Osteocyte (in vitro differentiated cells): ENCODE results near the gene BCAR3. TPM values are rescaled to one million over a fixed set of nuclear protein-coding genes. Genes with fewer than 3 reads are reported as not detected.
A peak's percentile ranks its signal among the peaks of the same experiment; 100 is the strongest.

Source experiments
- DNase-seq: peaks from one replicate; pipeline ENCODE4 v3.0.0; 2021; ENCODE audit warnings: mixed read lengths; ENCODE audit not compliant: unreplicated experiment; ENCODE audit errors: extremely low spot score
- H3K27ac Mint-ChIP-seq: one replicate; pipeline ENCODE4 v1.8.0; 2021; ENCODE audit warnings: mild to moderate bottlenecking, mixed read lengths; ENCODE audit not compliant: unreplicated experiment
- H3K27me3 Mint-ChIP-seq: one replicate; pipeline ENCODE4 v1.8.0; 2021; ENCODE audit warnings: mixed read lengths; ENCODE audit not compliant: unreplicated experiment
- H3K36me3 Mint-ChIP-seq: one replicate; pipeline ENCODE4 v1.8.0; 2021; ENCODE audit warnings: mixed read lengths; ENCODE audit not compliant: unreplicated experiment
- H3K4me1 Mint-ChIP-seq: one replicate; pipeline ENCODE4 v1.8.0; 2021; ENCODE audit warnings: mixed read lengths; ENCODE audit not compliant: unreplicated experiment
- H3K4me3 Mint-ChIP-seq: one replicate; pipeline ENCODE4 v1.8.0; 2021; ENCODE audit warnings: mild to moderate bottlenecking, moderate library complexity, mixed read lengths; ENCODE audit not compliant: unreplicated experiment
- H3K9me3 Mint-ChIP-seq: one replicate; pipeline ENCODE4 v1.8.0; 2021; ENCODE audit warnings: mixed read lengths; ENCODE audit not compliant: unreplicated experiment
- total RNA-seq: library from RNA; stranded (reverse); gene quantifications from 2 replicates; pipeline ENCODE4 v1.2.1, GENCODE V29; 2021
- TF ChIP-seq, protein P1 (sequence below): fragments of 200-600 bp; sonication (generic); IDR thresholded peaks from 2 replicates; pipeline ENCODE4 v1.5.0; 2021; ENCODE audit warnings: antibody characterized with exemption, mild to moderate bottlenecking, moderate library complexity

Gene BCAR3
- total RNA-seq, 1 donor from 2014 or later = 8.8 TPM

DNA sequence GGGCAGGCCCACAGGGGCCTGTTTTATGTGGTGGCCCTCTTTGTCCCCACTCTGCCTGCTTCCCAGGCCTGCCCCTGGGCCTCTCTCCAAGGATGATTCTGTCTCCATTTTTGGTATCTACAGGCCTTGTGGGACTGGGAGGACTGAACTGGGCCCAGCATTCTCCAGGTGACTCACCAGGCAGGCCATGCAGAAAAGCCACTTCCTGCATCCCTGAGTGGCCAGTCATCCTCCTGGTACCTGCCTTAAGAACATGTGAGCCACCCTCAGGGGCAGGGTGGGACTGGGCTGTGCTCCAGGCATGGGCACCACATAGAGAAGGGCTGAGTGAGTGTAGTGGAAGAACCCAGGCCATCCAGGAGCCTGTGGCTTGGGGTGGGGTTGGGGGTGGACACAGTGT lies 20.0 kb upstream of the BCAR3 start:
- H3K4me1 Mint-ChIP-seq = peaks cover 29% of the 10 kb centered on the region
- no peak overlapping the region for H3K4me3 Mint-ChIP-seq
- H3K9me3 Mint-ChIP-seq = no peaks in the 10 kb centered on the region
- DNase-seq = no peak
- peak overlapping the region; percentile 62 for H3K27ac Mint-ChIP-seq
- TF ChIP-seq, protein P1, sequence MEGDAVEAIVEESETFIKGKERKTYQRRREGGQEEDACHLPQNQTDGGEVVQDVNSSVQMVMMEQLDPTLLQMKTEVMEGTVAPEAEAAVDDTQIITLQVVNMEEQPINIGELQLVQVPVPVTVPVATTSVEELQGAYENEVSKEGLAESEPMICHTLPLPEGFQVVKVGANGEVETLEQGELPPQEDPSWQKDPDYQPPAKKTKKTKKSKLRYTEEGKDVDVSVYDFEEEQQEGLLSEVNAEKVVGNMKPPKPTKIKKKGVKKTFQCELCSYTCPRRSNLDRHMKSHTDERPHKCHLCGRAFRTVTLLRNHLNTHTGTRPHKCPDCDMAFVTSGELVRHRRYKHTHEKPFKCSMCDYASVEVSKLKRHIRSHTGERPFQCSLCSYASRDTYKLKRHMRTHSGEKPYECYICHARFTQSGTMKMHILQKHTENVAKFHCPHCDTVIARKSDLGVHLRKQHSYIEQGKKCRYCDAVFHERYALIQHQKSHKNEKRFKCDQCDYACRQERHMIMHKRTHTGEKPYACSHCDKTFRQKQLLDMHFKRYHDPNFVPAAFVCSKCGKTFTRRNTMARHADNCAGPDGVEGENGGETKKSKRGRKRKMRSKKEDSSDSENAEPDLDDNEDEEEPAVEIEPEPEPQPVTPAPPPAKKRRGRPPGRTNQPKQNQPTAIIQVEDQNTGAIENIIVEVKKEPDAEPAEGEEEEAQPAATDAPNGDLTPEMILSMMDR = no peak
- H3K36me3 Mint-ChIP-seq = no peaks in the 10 kb centered on the region
- no peaks in the 10 kb centered on the region for H3K27me3 Mint-ChIP-seq

DNA sequence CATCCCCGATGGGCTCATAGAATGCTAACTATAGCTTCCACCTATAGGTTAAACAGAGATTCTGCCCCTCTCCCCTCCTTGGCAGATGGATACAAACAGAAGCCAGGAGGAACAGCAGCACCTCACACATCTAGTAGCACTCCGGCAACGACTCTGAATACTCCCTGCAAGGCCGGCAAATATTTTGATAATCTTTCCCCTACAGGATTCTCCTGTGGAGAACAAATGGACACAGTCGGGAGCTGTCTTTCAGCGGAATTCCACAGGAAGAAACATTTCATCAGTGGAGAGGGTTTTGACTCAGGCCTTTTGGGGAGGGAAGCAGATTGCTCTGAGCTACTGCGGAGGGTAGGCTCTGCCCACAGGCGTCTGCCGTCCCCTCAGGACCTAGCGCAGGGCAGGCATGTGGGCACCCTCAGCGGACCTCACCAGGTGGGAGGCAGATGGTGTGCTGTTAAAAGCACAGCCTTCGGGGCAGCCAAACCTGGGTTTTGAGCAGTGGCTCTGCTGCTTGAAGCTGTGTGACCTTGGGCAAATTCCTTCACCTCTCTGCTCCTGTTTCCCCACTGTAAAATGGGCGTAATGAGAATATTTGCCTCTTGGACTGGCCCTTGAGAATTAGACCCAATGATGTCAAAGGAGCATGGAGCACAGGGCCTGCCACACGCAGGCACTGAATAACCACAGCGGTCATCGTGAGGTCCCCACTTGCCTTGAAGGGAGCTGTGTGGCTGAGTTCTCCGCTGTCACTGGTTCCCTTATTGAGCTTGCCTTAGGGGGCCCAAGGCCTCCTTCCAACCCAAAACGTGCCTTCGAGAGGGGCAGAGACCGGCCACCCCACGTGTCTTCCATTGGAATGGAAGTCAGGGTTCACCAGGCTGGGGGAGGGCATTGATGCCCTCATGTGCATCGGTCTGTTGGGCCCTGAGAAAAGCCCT lies 19.2 kb upstream of the BCAR3 start:
- H3K27ac Mint-ChIP-seq = peak overlapping the region; percentile 62
- no peak overlapping the region for H3K4me3 Mint-ChIP-seq
- TF ChIP-seq, protein P1 = no peak
- DNase-seq = no peak
- H3K27me3 Mint-ChIP-seq = no peaks in the 10 kb centered on the region
- no peaks in the 10 kb centered on the region for H3K9me3 Mint-ChIP-seq
- no peaks in the 10 kb centered on the region for H3K36me3 Mint-ChIP-seq
- H3K4me1 Mint-ChIP-seq = peaks cover 29% of the 10 kb centered on the region

DNA sequence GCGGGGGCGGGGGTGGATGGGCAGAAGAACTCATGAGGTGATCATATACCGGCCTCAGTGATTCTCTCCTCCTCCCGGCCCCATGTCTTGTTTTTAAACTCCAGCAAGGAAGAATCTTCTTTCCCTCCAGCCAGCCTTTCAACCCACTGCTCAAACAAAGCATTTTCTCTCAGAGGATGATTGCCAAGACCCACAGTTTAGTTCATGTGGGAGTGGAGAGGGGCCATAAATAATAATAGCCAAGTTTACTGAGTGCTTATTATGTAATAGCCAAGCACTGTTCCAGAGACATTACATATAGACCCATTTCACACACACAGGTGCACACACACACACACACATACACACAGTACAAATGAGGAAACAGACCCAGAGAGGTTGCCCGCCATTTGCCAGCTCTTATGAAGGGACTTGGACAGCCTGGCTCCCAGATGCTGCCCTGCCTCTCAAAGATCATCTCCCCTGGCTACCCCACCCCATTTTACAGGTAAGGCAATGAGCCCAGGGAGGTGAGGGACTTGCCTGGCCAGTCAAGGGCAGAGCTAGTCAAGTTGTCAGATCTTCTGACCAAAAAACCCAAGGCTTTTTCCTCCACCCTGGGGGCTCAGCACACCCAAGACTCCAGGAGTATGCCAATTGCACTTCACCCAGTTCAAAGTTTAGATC lies 18.0 kb upstream of the BCAR3 start:
- H3K27me3 Mint-ChIP-seq = no peaks in the 10 kb centered on the region
- TF ChIP-seq, protein P1 = no peak

DNA sequence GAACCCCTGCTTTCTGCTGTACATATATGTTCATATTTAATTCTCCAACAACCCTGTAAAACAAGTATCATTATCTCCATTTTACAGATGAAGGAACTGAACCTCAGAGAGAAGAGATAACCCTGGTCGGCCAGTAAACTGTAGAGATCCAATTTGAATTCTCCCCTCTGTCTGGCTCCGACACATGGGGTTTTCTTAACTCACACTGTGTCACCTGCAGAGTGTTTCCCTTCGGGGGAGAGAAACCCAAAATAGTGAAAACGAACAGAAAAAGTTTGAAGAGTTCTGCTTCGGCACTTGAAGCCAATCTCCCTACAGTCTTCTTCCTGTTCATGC lies 17.4 kb upstream of the BCAR3 start:
- no peaks in the 10 kb centered on the region for H3K36me3 Mint-ChIP-seq
- H3K4me3 Mint-ChIP-seq = no peak overlapping the region
- no peak overlapping the region for H3K27ac Mint-ChIP-seq
- TF ChIP-seq, protein P1 = no peak
- DNase-seq = no peak
- H3K27me3 Mint-ChIP-seq = no peaks in the 10 kb centered on the region
- H3K9me3 Mint-ChIP-seq = no peaks in the 10 kb centered on the region
- H3K4me1 Mint-ChIP-seq = peaks cover 29% of the 10 kb centered on the region

More for the DNA sequence above, 18.0 kb upstream of the BCAR3 start:
- DNase-seq = no peak
- no peaks in the 10 kb centered on the region for H3K36me3 Mint-ChIP-seq
- no peak overlapping the region for H3K27ac Mint-ChIP-seq
- H3K9me3 Mint-ChIP-seq = no peaks in the 10 kb centered on the region
- H3K4me1 Mint-ChIP-seq = peaks cover 29% of the 10 kb centered on the region
- no peak overlapping the region for H3K4me3 Mint-ChIP-seq
